GM21423 (cell line): ENCODE measurements around the gene SHISA5.

ENCODE experiments used
- ATAC-seq: cut with Tn5 transposase; IDR thresholded peaks from one replicate; pipeline ENCODE4 v1.9.1; 2021; ENCODE audit warnings: mild to moderate bottlenecking, moderate library complexity; ENCODE audit not compliant: unreplicated experiment

SHISA5 gene

DNA sequence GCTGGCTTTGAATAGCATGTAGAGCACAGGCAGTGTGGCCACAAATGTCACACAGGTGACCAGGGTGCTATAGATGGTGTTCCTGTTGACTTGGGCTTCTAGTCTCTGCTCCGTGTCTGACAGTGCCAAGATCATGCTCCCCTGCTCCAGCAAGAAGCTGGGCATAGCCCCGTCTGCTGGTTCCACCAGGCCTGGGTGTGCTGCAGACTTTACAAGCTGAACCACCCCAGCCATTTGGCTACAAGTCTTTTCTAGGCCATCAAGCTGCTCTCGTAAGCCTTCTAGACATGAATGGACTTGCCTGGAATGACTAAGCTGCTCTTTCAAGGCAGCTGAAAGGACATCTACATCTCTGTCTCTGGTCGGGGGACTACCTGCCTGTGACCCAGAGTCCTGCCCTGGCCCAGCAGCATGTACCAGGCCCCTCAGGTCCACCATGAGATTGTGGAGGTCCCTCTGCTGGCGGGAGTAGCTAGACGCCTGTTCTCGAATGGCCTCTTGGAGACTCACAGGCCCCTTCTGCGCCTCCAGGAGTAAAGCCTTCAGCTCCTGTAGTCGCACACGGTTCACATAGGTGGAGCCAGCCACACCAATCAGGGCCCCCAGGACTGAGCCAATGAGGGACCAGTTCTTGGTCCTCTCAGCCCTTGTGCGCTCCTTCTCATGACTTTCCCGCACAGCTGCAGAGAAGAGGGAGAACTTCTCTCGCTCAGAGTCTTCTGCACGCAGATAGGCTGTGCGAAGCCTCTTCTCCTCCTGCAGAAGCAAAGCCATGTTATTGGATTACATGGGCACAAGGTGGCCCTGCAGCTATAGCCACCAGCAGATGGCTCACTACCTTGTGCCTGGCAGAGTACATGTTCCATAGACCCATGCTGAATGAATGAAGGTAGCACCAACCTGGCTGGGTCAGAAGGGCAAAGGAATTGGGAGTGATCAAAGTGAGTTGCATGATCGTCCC, 71.3 kb downstream of the SHISA5 start:
- ATAC-seq = no peak

DNA sequence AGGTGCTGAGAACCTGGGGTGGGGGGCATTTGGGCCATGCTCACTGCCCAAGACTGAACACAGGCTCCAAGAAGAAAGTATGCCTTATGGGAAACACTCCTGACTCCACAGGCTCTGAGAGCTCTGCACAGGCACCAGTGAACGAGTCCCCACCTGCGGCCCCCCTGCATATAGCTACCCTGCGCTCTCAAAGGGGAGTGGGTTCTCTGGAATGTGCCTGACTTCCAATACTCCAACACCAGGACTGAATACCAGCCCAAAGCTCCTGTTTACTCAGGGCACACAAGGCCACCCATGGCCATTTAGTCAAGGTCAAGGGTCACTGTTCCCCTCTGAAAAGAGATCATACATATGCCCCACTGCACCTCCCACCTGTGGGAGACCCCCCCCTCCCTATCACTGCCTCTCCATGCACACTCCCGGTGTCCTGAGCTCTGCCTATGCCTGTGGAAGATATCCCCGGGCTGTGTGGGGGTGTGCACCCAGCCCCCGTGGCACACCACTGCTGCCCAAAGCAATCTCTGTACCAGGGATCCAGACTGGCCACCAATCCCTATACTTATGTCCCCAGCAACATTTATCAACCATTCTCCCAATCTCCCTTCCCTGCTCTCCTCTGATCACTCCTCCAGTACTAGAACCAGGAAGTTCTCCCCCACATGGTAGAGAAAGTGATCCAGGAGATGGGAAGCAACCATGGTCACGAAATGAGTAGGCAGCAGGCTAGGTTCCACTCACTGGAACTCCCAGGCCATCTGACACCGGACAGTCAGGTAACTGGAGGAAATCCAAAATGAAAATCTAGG, 72.5 kb downstream of the SHISA5 start:
- no peak for ATAC-seq

GRCh38 chr3:48430708-48431101, 73.3 kb downstream of the SHISA5 start:
- no peak for ATAC-seq

DNA sequence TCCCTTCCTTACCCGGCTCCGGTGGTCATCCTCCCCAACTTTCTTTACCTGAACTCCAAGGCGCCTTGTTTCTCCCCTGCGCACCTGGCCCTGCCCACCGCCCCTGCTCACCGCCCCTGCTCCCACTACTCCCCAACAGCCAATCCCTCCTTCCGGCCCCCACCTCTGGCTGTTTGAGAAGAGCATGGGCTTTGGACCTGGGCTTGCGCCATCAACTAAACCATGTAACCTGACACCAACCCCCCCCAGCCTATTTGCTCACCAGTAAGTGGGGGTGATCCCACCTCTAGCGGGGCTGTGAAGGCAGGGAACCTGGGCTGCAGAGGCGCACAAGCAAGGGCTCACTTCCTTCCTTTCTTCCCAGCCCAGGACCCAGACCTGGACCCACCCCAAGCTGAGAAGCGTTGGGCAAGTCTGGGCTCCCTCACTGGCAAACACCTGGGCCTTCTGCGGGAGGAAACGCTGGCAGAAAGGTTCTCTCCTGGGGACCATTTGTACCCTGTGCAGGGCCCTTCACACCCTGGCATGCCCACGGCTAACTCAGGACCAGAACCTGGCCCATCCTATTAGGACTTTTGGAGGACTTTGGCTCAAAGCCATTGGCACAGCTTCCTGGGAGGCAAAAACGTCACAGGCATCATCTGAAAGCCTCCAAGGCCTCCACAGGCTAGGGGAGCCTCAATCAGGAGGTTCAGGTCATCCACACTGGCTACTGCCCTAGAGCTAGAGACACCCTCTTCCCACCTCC, 73.8 kb downstream of the SHISA5 start, which contains the start of gene PLXNB1:
PLXNB1 (minus strand) TSS at position 127 of the 748 bp plus-strand sequence. CDS start 5,475 bp downstream, outside the sequence.
- ATAC-seq = peak; percentile 17

GRCh38 chr3:48429317-48429959, 74.5 kb downstream of the SHISA5 start:
- ATAC-seq = peak; percentile 43

- ATAC-seq = peak; percentile 33
Observed at GRCh38 chr3:48428572-48429316, 75.2 kb downstream of the SHISA5 start.

- ATAC-seq = no peak
Observed at GRCh38 chr3:48428088-48428571, 75.8 kb downstream of the SHISA5 start.

GRCh38 chr3:48427630-48427962, 76.4 kb downstream of the SHISA5 start:
- ATAC-seq = no peak

DNA sequence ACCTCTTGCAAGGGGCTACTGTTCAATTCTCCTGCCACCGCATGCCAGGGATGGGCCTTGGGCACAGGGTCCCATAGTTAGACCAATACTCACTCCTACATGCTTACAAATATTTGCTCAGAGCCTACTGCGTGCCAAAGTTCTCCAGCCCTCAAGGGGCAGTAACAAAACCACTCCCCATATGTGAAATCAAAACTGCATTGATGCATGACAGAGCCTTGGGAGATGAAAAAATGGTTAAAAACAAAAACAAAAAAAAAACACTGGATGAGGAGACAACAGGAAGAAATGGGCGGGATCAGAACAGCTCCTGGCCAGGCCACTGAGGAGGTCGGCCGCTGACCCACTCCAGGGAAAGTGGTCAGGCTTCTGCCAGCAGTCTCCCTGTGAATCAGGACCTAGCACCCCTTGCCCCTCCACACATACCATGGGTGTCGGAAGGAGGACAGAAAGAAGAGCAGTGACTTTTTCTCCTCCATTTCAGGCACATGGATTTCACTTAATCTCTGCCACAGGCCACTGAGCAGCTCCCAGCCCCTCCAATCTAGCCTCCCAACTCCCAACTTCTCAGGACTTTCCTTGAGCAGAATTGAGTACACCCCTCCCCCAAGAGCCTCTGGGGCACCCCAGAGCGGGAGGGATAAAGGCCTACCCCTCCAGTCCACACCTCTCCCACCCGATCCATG, 76.9 kb downstream of the SHISA5 start:
- no peak for ATAC-seq

DNA sequence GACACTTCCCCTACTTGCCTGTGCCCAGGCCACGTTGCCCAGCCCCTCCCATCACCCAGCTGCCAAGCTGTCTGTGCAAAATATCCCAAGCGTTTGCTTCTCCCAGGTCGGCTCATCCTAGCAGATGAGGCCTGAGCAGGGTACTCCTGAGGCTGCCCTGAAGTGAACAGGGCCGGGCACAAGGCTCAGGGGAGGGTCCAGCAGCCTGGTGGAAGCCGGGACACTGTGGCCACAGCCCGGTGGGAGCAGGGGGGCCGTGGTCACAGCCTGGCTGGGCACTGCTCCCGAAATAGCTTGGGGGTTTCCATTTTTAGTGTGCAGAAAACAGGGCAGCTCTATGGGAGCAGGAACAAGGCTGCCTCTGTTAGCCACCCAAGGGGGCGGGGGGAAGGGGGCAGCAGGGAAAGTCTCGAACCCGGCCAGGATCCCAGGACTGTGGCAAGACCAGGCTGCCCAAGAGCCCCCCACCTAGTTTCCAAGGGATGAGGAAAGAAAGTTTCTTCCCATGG, 77.5 kb downstream of the SHISA5 start:
- ATAC-seq = no peak

GRCh38 chr3:48425281-48425812, 78.6 kb downstream of the SHISA5 start:
- ATAC-seq = no peak

DNA sequence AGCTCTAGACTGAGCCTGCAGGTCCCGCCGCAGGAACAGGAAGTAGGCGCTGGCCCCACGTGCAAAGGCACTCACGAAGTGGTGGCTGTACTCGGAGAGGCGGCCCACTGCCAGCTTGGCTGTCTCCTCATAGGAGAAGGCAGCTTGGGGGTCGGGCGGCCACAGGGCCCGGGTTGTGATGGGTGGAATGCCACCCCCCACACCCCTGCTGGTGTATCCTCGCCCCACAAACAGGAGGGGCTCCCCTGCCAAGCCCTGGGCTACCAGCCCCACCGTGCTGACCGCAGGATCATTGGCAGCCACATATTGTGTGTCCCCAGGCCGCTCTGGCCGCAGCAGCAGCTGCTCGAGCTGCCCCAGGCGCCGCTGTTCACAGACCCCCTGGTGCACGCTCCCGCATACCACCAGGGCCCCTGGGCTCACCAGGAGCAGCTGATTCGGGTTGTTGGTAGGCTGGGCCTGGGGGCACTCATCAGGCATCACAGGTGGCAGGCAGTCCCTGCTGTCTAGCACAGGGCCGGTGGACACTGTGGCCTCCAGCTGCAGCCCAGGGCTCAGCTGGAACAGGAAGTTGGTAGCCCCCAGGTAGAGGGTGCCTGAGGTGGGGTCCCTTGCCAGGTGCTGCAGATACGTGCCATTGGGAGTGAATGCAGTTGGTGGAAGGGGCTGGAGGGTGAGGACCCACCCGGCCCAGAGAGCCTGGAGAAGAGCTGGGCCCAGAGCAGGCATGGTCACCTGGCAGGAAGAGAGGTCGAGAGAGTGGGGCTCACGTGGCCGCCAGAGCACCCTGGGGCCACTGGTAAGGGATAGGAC, 79.9 kb downstream of the SHISA5 start:
- ATAC-seq = no peak

- ATAC-seq = no peak
Observed at GRCh38 chr3:48423241-48423882, 80.6 kb downstream of the SHISA5 start.

DNA sequence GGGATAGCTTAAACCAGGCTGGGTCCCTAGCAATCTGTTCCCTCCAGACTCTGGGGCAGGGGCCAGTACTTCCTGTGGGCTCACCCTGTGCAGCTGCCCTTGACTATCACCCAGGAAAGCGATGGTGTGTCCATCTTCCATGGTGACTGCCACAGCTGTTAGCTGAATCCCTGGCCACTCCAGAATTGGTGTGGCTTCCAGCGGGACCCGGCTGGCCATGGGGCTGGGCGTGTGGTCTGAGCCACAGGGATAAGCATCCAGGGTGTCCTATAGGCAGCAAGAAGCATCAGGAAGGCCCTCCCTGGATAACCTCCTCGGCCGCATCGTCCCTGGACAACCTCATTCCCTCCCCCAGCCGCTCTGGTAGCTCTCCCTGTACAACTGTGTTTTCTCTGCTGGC, 81.3 kb downstream of the SHISA5 start:
- no peak for ATAC-seq

DNA sequence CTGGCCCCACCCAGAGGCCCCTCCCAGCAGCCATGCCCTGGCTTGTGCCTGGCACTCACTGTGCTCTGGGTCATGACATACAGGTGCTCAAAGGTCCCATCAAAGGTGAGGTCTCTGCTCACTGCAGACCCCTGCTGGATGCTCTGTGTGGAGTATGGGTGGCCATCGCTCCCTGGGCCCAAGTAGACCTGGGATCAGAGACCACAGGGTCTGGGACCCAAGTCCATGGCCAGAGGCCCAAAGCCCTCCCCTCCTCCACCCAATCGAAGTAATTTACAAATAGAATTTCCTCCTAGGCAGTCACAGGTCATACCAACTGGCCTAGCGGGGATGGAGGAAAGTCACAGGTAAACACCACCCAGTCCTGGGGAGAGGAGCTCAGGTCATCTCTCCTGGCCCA, 81.7 kb downstream of the SHISA5 start:
- ATAC-seq = no peak

- ATAC-seq = no peak
Observed at GRCh38 chr3:48420561-48420960, 83.4 kb downstream of the SHISA5 start.

DNA sequence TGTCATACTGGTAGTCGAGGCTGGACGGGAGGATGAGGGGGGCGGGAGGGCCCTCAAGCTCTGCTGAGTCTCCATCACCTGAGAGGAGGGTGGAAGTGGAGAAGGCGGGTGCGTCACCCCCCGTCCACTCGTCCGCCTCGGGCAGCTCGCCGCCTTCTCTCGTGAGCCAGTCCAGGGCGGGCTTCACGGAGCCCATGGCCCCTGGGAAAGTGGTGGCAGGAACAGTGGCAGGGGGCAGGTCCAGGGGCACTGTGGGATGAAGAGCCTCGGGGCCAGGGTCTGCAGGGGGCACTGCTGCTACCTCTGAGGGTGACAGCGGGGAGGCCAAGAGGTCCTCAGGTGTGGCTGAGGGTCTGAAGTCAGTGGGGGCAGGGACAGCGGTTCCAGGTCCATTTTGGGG, 84.4 kb downstream of the SHISA5 start:
- no peak for ATAC-seq
